ENCODE data around the gene HHIP. TPM values are rescaled to one million over a fixed set of nuclear protein-coding genes. Genes with fewer than 3 reads are reported as not detected.

The HHIP gene
- total and polyA plus RNA-seq, 3 donors from 2014 or later = 3.5 to 5.3 (median 3.5) TPM

- intact Hi-C loops (cut with DNase I; ENCODE audit: low total_unique reads) = no loop called here
- TF ChIP-seq POLR2A (IDR thresholded peaks at IDR 0.05) (no peak), CTCF (IDR thresholded peaks at IDR 0.05) (no peak)
- Histone ChIP-seq H3K4me1 (peaks cover under 1% of the 10 kb centered on the region), H3K4me3 (no peak overlapping the region), H3K9me3 (no peaks in the 10 kb centered on the region), H3K27ac (no peak overlapping the region), H3K36me3 (ENCODE audit: low read depth, missing control alignments) (no peaks in the 10 kb centered on the region), H3K27me3 (no peaks in the 10 kb centered on the region)
- no peak for DNase-seq
These were observed 50.4 kb downstream of the HHIP start for GRCh38 chr4:144696376-144696775.

GRCh38 chr4:144699565-144699964 is 53.6 kb downstream of the HHIP start:
- H3K9me3 ChIP-seq = no peaks in the 10 kb centered on the region
- H3K27ac ChIP-seq = no peak overlapping the region
- H3K36me3 ChIP-seq (ENCODE audit: low read depth, missing control alignments) = no peaks in the 10 kb centered on the region
- H3K27me3 ChIP-seq = no peaks in the 10 kb centered on the region
- TF ChIP-seq CTCF (IDR thresholded peaks at IDR 0.05) (no peak), POLR2A (IDR thresholded peaks at IDR 0.05) (no peak)
- DNase-seq = no peak
- WGBS, 2 donors = 42 to 44% methylated on average over 2 of the region's 2 CpGs
- no peak overlapping the region for H3K4me3 ChIP-seq
- intact Hi-C loops (cut with DNase I; ENCODE audit: low total_unique reads) = no loop called here
- H3K4me1 ChIP-seq = peaks cover 7% of the 10 kb centered on the region

GRCh38 chr4:144701683-144702233 is 55.8 kb downstream of the HHIP start:
- Histone ChIP-seq H3K4me1 (peaks cover 7% of the 10 kb centered on the region), H3K27ac (no peak overlapping the region), H3K27me3 (no peaks in the 10 kb centered on the region), H3K4me3 (no peak overlapping the region), H3K36me3 (ENCODE audit: low read depth, missing control alignments) (no peaks in the 10 kb centered on the region), H3K9me3 (no peaks in the 10 kb centered on the region)
- no peak for DNase-seq
- intact Hi-C loops (cut with DNase I; ENCODE audit: low total_unique reads) = no loop called here
- TF ChIP-seq POLR2A (IDR thresholded peaks at IDR 0.05) = no peak
- TF ChIP-seq CTCF (IDR thresholded peaks at IDR 0.05) = no peak

- TF ChIP-seq POLR2A (IDR thresholded peaks at IDR 0.05) (no peak), CTCF (IDR thresholded peaks at IDR 0.05) (no peak)
- Histone ChIP-seq H3K9me3 (no peaks in the 10 kb centered on the region), H3K27ac (no peak overlapping the region), H3K27me3 (no peaks in the 10 kb centered on the region), H3K36me3 (ENCODE audit: low read depth, missing control alignments) (no peaks in the 10 kb centered on the region), H3K4me3 (no peak overlapping the region), H3K4me1 (peaks cover 7% of the 10 kb centered on the region)
- no peak for DNase-seq
- WGBS, 2 donors = 89 to 90% methylated on average over 5 of the region's 5 CpGs
- intact Hi-C loops (cut with DNase I; ENCODE audit: low total_unique reads) = no loop called here
These were observed 57.5 kb downstream of the HHIP start for GRCh38 chr4:144703494-144703893.
